OCI-LY3 (cell line): ENCODE results near the gene COL20A1.

Source experiments
- H2AFZ ChIP-seq: fragments of 200-600, 300-600 bp; shearing (Covaris generic); 2 replicates; pipeline ENCODE4 v1.6.0; 2014; ENCODE audit warnings: antibody characterized with exemption, low read depth, low read length
- H3K27ac ChIP-seq: fragments of 200-600, 300-600 bp; sonication (generic); 2 replicates; pipeline ENCODE4 v1.5.1; 2014; ENCODE audit warnings: mild to moderate bottlenecking, low read length, moderate library complexity, mixed read lengths
- H3K27me3 ChIP-seq: fragments of 200-600, 300-600 bp; sonication (generic); 2 replicates; pipeline ENCODE4 v1.6.1; 2014; ENCODE audit warnings: low read depth, low read length, mixed read lengths
- H3K36me3 ChIP-seq: fragments of 200-600, 300-600 bp; sonication (generic); replicated peaks from 2 replicates; pipeline ENCODE3; 2014; ENCODE audit warnings: low read depth, low read length, mixed read lengths
- H3K4me1 ChIP-seq: fragments of 300-600, 200-600 bp; sonication (generic); 2 replicates; pipeline ENCODE4 v1.6.1; 2014; ENCODE audit warnings: low read length, mixed read lengths
- H3K4me2 ChIP-seq: fragments of 200-600, 300-600 bp; sonication (generic); 2 replicates; pipeline ENCODE4 v1.6.1; 2014; ENCODE audit warnings: low read length, mixed read lengths
- H3K4me3 ChIP-seq: fragments of 300-600, 200-600 bp; sonication (generic); 2 replicates; pipeline ENCODE4 v1.5.1; 2014; ENCODE audit warnings: antibody characterized with exemption, mild to moderate bottlenecking, low read length, moderate library complexity
- H3K79me2 ChIP-seq: fragments of 300-600, 200-600 bp; shearing (Covaris generic); 2 replicates; pipeline ENCODE4 v1.6.1; 2014; ENCODE audit warnings: mild to moderate bottlenecking, low read length, mixed read lengths
- H3K9ac ChIP-seq: fragments of 300-600, 200-600 bp; shearing (Covaris generic); 2 replicates; pipeline ENCODE4 v1.6.0; 2014; ENCODE audit warnings: mild to moderate bottlenecking, low read length, moderate library complexity
- H3K9me3 ChIP-seq: fragments of 200-600, 300-600 bp; shearing (Covaris generic); 2 replicates; pipeline ENCODE4 v1.6.1; 2014; ENCODE audit warnings: low read length, mixed read lengths; ENCODE audit not compliant: insufficient read depth
- H4K20me1 ChIP-seq: fragments of 200-600, 300-600 bp; sonication (generic); 2 replicates; pipeline ENCODE4 v1.6.1; 2016; ENCODE audit warnings: low read length, mixed read lengths; ENCODE audit not compliant: insufficient read depth
- EZH2phosphoT487 ChIP-seq: fragments of 200-600 bp; shearing (Covaris generic); IDR thresholded peaks from 2 replicates; pipeline ENCODE4 v1.6.1; 2018; ENCODE audit warnings: antibody characterized with exemption, mixed run types, low read depth
- TF ChIP-seq, protein P1 (sequence below): fragments of 200-600, 300-600 bp; sonication (generic); IDR thresholded peaks from 2 replicates; pipeline ENCODE4 v1.5.1; 2014; ENCODE audit warnings: antibody characterized with exemption, low read length, low read depth

Gene COL20A1

DNA sequence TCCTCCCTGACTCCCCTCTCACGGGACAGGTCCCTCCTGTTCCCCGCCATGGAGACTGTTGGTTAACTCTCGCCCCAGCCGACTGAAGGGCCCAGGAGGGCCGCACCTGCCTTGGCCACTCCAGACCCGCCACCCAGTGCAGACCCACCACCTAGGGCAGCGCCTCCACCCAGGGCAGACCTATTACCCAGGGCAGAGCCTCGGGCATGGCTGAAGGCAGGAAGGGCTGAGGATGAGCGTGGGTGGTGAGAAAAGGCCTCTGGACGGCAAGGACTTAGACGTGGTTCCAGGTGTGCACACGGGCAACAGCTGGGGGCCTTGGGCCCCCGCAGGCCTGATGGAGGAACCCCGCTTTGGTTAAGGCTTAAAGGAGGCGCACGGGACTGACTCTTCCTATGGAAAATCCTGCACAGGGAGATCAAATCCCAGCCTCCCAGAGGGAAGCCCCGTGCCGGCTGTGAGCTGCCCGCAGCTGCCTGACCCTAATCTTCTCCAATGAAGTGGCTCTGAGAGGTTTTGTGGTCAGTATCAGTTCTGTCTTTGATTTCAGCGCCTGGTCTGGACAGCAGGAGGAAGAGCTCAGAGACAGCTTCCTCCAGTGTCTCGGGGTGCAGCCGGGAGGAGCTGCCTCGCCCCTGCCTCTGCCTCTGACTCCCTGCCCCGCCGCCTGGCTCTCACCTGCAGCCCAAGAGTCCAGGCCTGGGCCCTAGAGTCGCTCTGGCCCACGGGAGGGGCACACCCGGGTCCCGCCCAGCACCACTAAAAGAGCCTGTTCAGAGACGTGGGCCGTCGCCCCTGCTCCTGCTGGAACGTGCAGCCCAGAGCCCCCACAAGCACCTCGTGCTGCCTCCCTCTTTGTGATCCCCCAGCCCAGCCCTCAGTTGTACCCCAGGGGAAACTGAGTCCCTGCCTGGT is 80.2 kb downstream of the COL20A1 start:
- H3K4me1 ChIP-seq = no peaks in the 10 kb centered on the region
- TF ChIP-seq, protein P1, sequence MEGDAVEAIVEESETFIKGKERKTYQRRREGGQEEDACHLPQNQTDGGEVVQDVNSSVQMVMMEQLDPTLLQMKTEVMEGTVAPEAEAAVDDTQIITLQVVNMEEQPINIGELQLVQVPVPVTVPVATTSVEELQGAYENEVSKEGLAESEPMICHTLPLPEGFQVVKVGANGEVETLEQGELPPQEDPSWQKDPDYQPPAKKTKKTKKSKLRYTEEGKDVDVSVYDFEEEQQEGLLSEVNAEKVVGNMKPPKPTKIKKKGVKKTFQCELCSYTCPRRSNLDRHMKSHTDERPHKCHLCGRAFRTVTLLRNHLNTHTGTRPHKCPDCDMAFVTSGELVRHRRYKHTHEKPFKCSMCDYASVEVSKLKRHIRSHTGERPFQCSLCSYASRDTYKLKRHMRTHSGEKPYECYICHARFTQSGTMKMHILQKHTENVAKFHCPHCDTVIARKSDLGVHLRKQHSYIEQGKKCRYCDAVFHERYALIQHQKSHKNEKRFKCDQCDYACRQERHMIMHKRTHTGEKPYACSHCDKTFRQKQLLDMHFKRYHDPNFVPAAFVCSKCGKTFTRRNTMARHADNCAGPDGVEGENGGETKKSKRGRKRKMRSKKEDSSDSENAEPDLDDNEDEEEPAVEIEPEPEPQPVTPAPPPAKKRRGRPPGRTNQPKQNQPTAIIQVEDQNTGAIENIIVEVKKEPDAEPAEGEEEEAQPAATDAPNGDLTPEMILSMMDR = no peak
- no peak for TF ChIP-seq EZH2phosphoT487
- H3K4me2 ChIP-seq = no peak overlapping the region
- no peak overlapping the region for H2AFZ ChIP-seq
- H3K9ac ChIP-seq = no peak overlapping the region
- H3K4me3 ChIP-seq = no peak overlapping the region
- H3K27ac ChIP-seq = no peak overlapping the region
- H3K9me3 ChIP-seq = no peaks in the 10 kb centered on the region
- no peaks in the 10 kb centered on the region for H3K36me3 ChIP-seq
- H3K27me3 ChIP-seq = peaks cover 3% of the 10 kb centered on the region; the same call in 1 of the 2 replicates
- H3K79me2 ChIP-seq = no peaks in the 10 kb centered on the region
- H4K20me1 ChIP-seq = no peaks in the 10 kb centered on the region

DNA sequence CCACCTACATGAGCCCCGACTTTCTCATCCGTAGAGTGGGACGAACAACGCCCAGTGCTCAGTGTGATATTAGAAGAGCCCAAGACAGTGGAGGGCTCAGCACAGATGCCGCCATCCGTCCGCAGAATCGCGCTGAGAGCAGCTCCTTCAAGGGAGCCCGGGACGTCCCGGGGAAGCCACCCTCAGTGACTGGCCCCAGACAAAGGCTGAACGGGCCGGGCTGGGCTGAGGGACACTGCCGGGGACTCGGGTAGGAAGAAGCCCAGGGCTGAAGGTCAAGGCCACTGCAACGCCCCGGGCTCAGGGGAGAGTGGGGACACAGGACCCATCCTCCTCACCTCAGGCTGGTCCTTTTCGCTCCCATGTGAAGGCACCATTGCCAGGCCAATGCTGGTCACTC is 81.0 kb downstream of the COL20A1 start:
- no peak for TF ChIP-seq EZH2phosphoT487
- TF ChIP-seq, protein P1 = no peak
- H3K4me1 ChIP-seq = no peaks in the 10 kb centered on the region
- no peaks in the 10 kb centered on the region for H3K79me2 ChIP-seq
- peaks cover 3% of the 10 kb centered on the region; the same call in 1 of the 2 replicates for H3K27me3 ChIP-seq
- H3K9ac ChIP-seq = no peak overlapping the region
- H2AFZ ChIP-seq = no peak overlapping the region
- no peak overlapping the region for H3K4me3 ChIP-seq
- no peak overlapping the region for H3K4me2 ChIP-seq
- H3K36me3 ChIP-seq = no peaks in the 10 kb centered on the region
- no peaks in the 10 kb centered on the region for H4K20me1 ChIP-seq
- H3K9me3 ChIP-seq = no peaks in the 10 kb centered on the region
- H3K27ac ChIP-seq = no peak overlapping the region

DNA sequence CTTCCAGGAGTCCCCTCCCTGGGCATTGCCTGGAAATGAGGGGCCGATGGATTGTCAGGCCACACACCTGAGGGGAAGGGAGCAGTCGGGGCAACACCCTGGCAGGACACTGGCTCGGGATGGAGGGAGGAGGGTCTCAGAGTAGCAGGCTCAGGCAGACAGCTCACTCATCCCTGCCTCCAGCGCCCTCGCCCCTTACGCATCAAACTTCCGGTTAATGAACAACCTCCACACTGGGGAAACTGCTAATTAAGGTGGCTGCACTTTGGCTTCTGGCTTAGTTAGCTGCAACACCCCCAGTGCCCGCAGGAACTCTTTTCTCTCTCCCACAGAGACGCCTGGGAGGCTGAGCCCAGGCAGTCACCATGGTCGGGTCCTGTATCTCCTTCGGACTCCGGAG is 81.5 kb downstream of the COL20A1 start:
- H3K4me3 ChIP-seq = no peak overlapping the region
- H3K79me2 ChIP-seq = no peaks in the 10 kb centered on the region
- H3K27ac ChIP-seq = no peak overlapping the region
- no peak overlapping the region for H3K9ac ChIP-seq
- H4K20me1 ChIP-seq = no peaks in the 10 kb centered on the region
- TF ChIP-seq EZH2phosphoT487 = no peak
- TF ChIP-seq, protein P1 = no peak
- peaks cover 3% of the 10 kb centered on the region; the same call in 1 of the 2 replicates for H3K27me3 ChIP-seq
- no peaks in the 10 kb centered on the region for H3K36me3 ChIP-seq
- H3K9me3 ChIP-seq = no peaks in the 10 kb centered on the region
- H3K4me2 ChIP-seq = no peak overlapping the region
- H3K4me1 ChIP-seq = no peaks in the 10 kb centered on the region
- no peak overlapping the region for H2AFZ ChIP-seq

DNA sequence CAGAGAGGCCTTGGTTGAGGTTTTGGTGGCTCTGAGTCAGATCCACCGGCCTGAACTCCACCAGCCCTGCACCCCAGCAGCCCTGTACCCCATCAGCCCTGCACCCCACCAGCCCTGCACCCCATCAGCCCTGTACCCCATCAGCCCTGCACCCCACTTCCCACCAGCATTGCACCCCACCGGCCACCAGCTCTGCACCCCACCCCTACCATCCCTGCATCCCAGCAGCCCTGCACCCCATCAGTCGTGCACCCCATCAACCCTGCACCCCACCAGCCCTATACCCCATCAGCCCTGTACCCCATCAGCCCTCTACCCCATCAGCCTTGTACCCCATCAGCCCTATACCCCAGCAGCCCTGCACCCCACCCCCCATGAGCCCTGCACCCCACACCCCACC is 82.5 kb downstream of the COL20A1 start:
- H3K4me2 ChIP-seq = no peak overlapping the region
- H3K4me1 ChIP-seq = no peaks in the 10 kb centered on the region
- no peaks in the 10 kb centered on the region for H3K36me3 ChIP-seq
- no peak overlapping the region for H3K27ac ChIP-seq
- no peaks in the 10 kb centered on the region for H3K79me2 ChIP-seq
- H3K27me3 ChIP-seq = peaks cover 3% of the 10 kb centered on the region; the same call in 1 of the 2 replicates
- TF ChIP-seq EZH2phosphoT487 = no peak
- TF ChIP-seq, protein P1 = no peak
- no peak overlapping the region for H3K4me3 ChIP-seq
- H2AFZ ChIP-seq = no peak overlapping the region
- H3K9me3 ChIP-seq = no peaks in the 10 kb centered on the region
- no peaks in the 10 kb centered on the region for H4K20me1 ChIP-seq
- no peak overlapping the region for H3K9ac ChIP-seq
